Activated T-cell treated with anti-CD3 and anti-CD28 coated beads, Interleukin-2, amount 50 U/mL, for 4 hours (primary cell): ENCODE results near the gene CREG2. TPM values are rescaled to one million over a fixed set of nuclear protein-coding genes. Genes with fewer than 3 reads are reported as not detected.

ENCODE experiments used
- ATAC-seq, 2 donors: fragments of 200-7000 bp; cut with Tn5 transposase; one replicate each; pipeline ENCODE4 v1.10.0; 2021
- DNase-seq: peaks from one replicate; pipeline ENCODE4 v3.0.0-alpha.2; 2020
- H3K27me3 Mint-ChIP-seq: one replicate; pipeline ENCODE4 v1.8.0; 2021; ENCODE audit warnings: low read depth, mixed read lengths
- H3K36me3 Mint-ChIP-seq: one replicate; pipeline ENCODE4 v1.8.0; 2022; ENCODE audit warnings: mixed read lengths; ENCODE audit not compliant: insufficient read depth
- H3K4me1 Mint-ChIP-seq: one replicate; pipeline ENCODE4 v1.8.0; 2021; ENCODE audit warnings: low read depth, mixed read lengths
- H3K4me3 Mint-ChIP-seq: one replicate; pipeline ENCODE4 v1.8.0; 2021; ENCODE audit warnings: mild to moderate bottlenecking, moderate library complexity, mixed read lengths
- H3K9me3 Mint-ChIP-seq: one replicate; pipeline ENCODE4 v1.8.0; 2021; ENCODE audit warnings: mixed read lengths
- total RNA-seq, 3 donors: library from RNA; stranded (reverse); gene quantifications; one replicate each; pipeline ENCODE4 v1.2.1, GENCODE V29; 2021

CREG2 gene
- total RNA-seq, 3 donors from 2014 or later = not detected

GRCh38 chr2:101400506-101401325 lies 13.4 kb upstream of the CREG2 start:
- Mint-ChIP-seq H3K4me3 (no peak overlapping the region), H3K36me3 (no peaks in the 10 kb centered on the region), H3K4me1 (no peaks in the 10 kb centered on the region), H3K27me3 (peaks cover 16% of the 10 kb centered on the region), H3K9me3 (no peaks in the 10 kb centered on the region)
- DNase-seq = no peak
- no peak for ATAC-seq

- Mint-ChIP-seq H3K36me3 (no peaks in the 10 kb centered on the region), H3K27me3 (peaks cover 16% of the 10 kb centered on the region), H3K4me3 (no peak overlapping the region), H3K9me3 (no peaks in the 10 kb centered on the region), H3K4me1 (no peaks in the 10 kb centered on the region)
- DNase-seq (no peak), ATAC-seq (no peak)
Measured at GRCh38 chr2:101400048-101400447, 12.7 kb upstream of the CREG2 start.

GRCh38 chr2:101399021-101399799 lies 11.9 kb upstream of the CREG2 start:
- H3K9me3 Mint-ChIP-seq = no peaks in the 10 kb centered on the region

GRCh38 chr2:101398116-101398821 lies 11.0 kb upstream of the CREG2 start:
- Mint-ChIP-seq H3K27me3 (peaks cover 18% of the 10 kb centered on the region), H3K4me3 (no peak overlapping the region), H3K36me3 (no peaks in the 10 kb centered on the region), H3K9me3 (no peaks in the 10 kb centered on the region), H3K4me1 (no peaks in the 10 kb centered on the region)
- ATAC-seq (peak in 1 of 2 donors; percentile 42), DNase-seq (no peak)

More at GRCh38 chr2:101399021-101399799, 11.9 kb upstream of the CREG2 start:
- Mint-ChIP-seq H3K27me3 (peaks cover 18% of the 10 kb centered on the region), H3K4me1 (no peaks in the 10 kb centered on the region), H3K36me3 (no peaks in the 10 kb centered on the region), H3K4me3 (no peak overlapping the region)
- no peak for DNase-seq
- no peak for ATAC-seq

GRCh38 chr2:101396316-101396717 lies 9.0 kb upstream of the CREG2 start:
- H3K27me3 Mint-ChIP-seq = peaks cover 20% of the 10 kb centered on the region
- DNase-seq (no peak), ATAC-seq (no peak)
- H3K4me3 Mint-ChIP-seq = no peak overlapping the region
- H3K4me1 Mint-ChIP-seq = no peaks in the 10 kb centered on the region
- no peaks in the 10 kb centered on the region for H3K9me3 Mint-ChIP-seq
- H3K36me3 Mint-ChIP-seq = no peaks in the 10 kb centered on the region

GRCh38 chr2:101395545-101396315 lies 8.4 kb upstream of the CREG2 start:
- H3K4me3 Mint-ChIP-seq = no peak overlapping the region
- no peaks in the 10 kb centered on the region for H3K4me1 Mint-ChIP-seq
- DNase-seq (no peak), ATAC-seq (peak; percentile 34 to 35)
- H3K27me3 Mint-ChIP-seq = peaks cover 20% of the 10 kb centered on the region
- no peaks in the 10 kb centered on the region for H3K9me3 Mint-ChIP-seq
- H3K36me3 Mint-ChIP-seq = no peaks in the 10 kb centered on the region

- DNase-seq (no peak), ATAC-seq (no peak)
- Mint-ChIP-seq H3K4me1 (peaks cover 11% of the 10 kb centered on the region), H3K27me3 (peaks cover 55% of the 10 kb centered on the region), H3K4me3 (no peak overlapping the region), H3K9me3 (no peaks in the 10 kb centered on the region), H3K36me3 (no peaks in the 10 kb centered on the region)
Measured at GRCh38 chr2:101388232-101388631, 929 bp upstream of the CREG2 start.

GRCh38 chr2:101386599-101387150 lies 628 bp downstream of the CREG2 start:
- Mint-ChIP-seq H3K9me3 (no peaks in the 10 kb centered on the region), H3K36me3 (no peaks in the 10 kb centered on the region), H3K4me1 (peaks cover 11% of the 10 kb centered on the region), H3K4me3 (peak overlapping the region; percentile 52), H3K27me3 (peaks cover 57% of the 10 kb centered on the region)
- no peak for DNase-seq
- ATAC-seq = peak; percentile 61 to 64

- no peaks in the 10 kb centered on the region for H3K36me3 Mint-ChIP-seq
- no peaks in the 10 kb centered on the region for H3K9me3 Mint-ChIP-seq
- ATAC-seq (no peak), DNase-seq (no peak)
- H3K4me3 Mint-ChIP-seq = no peak overlapping the region
- peaks cover 39% of the 10 kb centered on the region for H3K27me3 Mint-ChIP-seq
- H3K4me1 Mint-ChIP-seq = peaks cover 11% of the 10 kb centered on the region
Measured at GRCh38 chr2:101383016-101383541, 4.2 kb downstream of the CREG2 start.

GRCh38 chr2:101382442-101382841 lies 4.9 kb downstream of the CREG2 start:
- Mint-ChIP-seq H3K4me3 (no peak overlapping the region), H3K36me3 (no peaks in the 10 kb centered on the region), H3K27me3 (peaks cover 34% of the 10 kb centered on the region), H3K9me3 (no peaks in the 10 kb centered on the region), H3K4me1 (peaks cover 7% of the 10 kb centered on the region)
- ATAC-seq (no peak), DNase-seq (no peak)

GRCh38 chr2:101380376-101380775 lies 6.9 kb downstream of the CREG2 start:
- no peaks in the 10 kb centered on the region for H3K9me3 Mint-ChIP-seq
- no peak overlapping the region for H3K4me3 Mint-ChIP-seq
- DNase-seq (no peak), ATAC-seq (no peak)
- no peaks in the 10 kb centered on the region for H3K4me1 Mint-ChIP-seq
- no peaks in the 10 kb centered on the region for H3K36me3 Mint-ChIP-seq
- peaks cover 20% of the 10 kb centered on the region for H3K27me3 Mint-ChIP-seq

- no peaks in the 10 kb centered on the region for H3K36me3 Mint-ChIP-seq
- no peak overlapping the region for H3K4me3 Mint-ChIP-seq
- H3K4me1 Mint-ChIP-seq = peaks cover 4% of the 10 kb centered on the region
- peaks cover 11% of the 10 kb centered on the region for H3K27me3 Mint-ChIP-seq
- no peaks in the 10 kb centered on the region for H3K9me3 Mint-ChIP-seq
- DNase-seq (no peak), ATAC-seq (no peak)
Measured at GRCh38 chr2:101379091-101379490, 8.2 kb downstream of the CREG2 start.

GRCh38 chr2:101375653-101376052 lies 11.7 kb downstream of the CREG2 start:
- Mint-ChIP-seq H3K4me1 (peaks cover 6% of the 10 kb centered on the region), H3K27me3 (peaks cover 3% of the 10 kb centered on the region), H3K9me3 (peaks cover 11% of the 10 kb centered on the region), H3K36me3 (peaks cover 4% of the 10 kb centered on the region), H3K4me3 (no peak overlapping the region)
- ATAC-seq (no peak), DNase-seq (no peak)
